ENCODE measurements around the gene NUP214.
"Not testable (repeated sequence)": the region's sequence is repeated elsewhere in the genome, so short reads cannot be mapped to it uniquely, and the experiment has no call there.

The NUP214 gene

GRCh38 chr9:131234799-131235479 lies 109.6 kb downstream of the NUP214 start:
- DNase-seq (ENCODE audit: low spot score): no peak

- no peak for DNase-seq (ENCODE audit: low spot score)
Measured at GRCh38 chr9:131235480-131235851, 110.1 kb downstream of the NUP214 start.

GRCh38 chr9:131236161-131236560 lies 110.8 kb downstream of the NUP214 start:
- no peak for DNase-seq (ENCODE audit: low spot score)

GRCh38 chr9:131236761-131237160 lies 111.4 kb downstream of the NUP214 start:
- no peak for DNase-seq (ENCODE audit: low spot score)

GRCh38 chr9:131237291-131237690 lies 111.9 kb downstream of the NUP214 start:
- DNase-seq (ENCODE audit: low spot score): no peak

GRCh38 chr9:131237931-131238401 lies 112.6 kb downstream of the NUP214 start:
- peak; percentile 89 for DNase-seq (ENCODE audit: low spot score)

GRCh38 chr9:131238402-131239021 lies 113.1 kb downstream of the NUP214 start:
- DNase-seq (ENCODE audit: low spot score): no peak

- no peak for DNase-seq (ENCODE audit: low spot score)
Measured at GRCh38 chr9:131239161-131239975, 114.0 kb downstream of the NUP214 start.

- no peak for DNase-seq (ENCODE audit: low spot score)
Measured at GRCh38 chr9:131240047-131240921, 114.9 kb downstream of the NUP214 start.

GRCh38 chr9:131244331-131244730 lies 118.9 kb downstream of the NUP214 start:
- DNase-seq (ENCODE audit: low spot score): not testable (repeated sequence)

- DNase-seq (ENCODE audit: low spot score): no peak
Measured at GRCh38 chr9:131246618-131247017, 121.2 kb downstream of the NUP214 start.

GRCh38 chr9:131252120-131252519 lies 126.7 kb downstream of the NUP214 start:
- DNase-seq (ENCODE audit: low spot score): no peak

- DNase-seq (ENCODE audit: low spot score): no peak
Measured at GRCh38 chr9:131253891-131254491, 128.6 kb downstream of the NUP214 start.

- DNase-seq (ENCODE audit: low spot score): no peak
Measured at GRCh38 chr9:131254626-131255025, 129.2 kb downstream of the NUP214 start.

GRCh38 chr9:131255676-131256197 lies 130.4 kb downstream of the NUP214 start:
- no peak for DNase-seq (ENCODE audit: low spot score)

- DNase-seq (ENCODE audit: low spot score): no peak
Measured at GRCh38 chr9:131257266-131258025, 132.1 kb downstream of the NUP214 start.

GRCh38 chr9:131258186-131258585 lies 132.8 kb downstream of the NUP214 start:
- DNase-seq (ENCODE audit: low spot score): no peak

- no peak for DNase-seq (ENCODE audit: low spot score)
Measured at GRCh38 chr9:131258698-131259431, 133.5 kb downstream of the NUP214 start.

- no peak for DNase-seq (ENCODE audit: low spot score)
Measured at GRCh38 chr9:131259432-131259898, 134.1 kb downstream of the NUP214 start.

Measured in CD4-positive, alpha-beta T cell treated with Interleukin-2 at 100 ng/mL for 4 hours (primary cell).